A549 treated with AZD9567 at 1 μM for 4 hours (cell line): ENCODE measurements around the gene GUCY1A1. TPM values are rescaled to one million over a fixed set of nuclear protein-coding genes. Genes with fewer than 3 reads are reported as not detected.

Source experiments
- total RNA-seq: library from RNA; stranded (reverse); fragments of 200-300 nt; extraction: Qiagen RNA extraction; gene quantifications from 5 replicates; pipeline ENCODE4 v1.2.3, GENCODE V29; 2022; ENCODE audit not compliant: insufficient read depth

GUCY1A1 gene
- total RNA-seq, result not detected in 5 replicates

GRCh38 chr4:155666344-155667221, at the start of gene GUCY1A1:
Gene GUCY1A1, plus strand, starts transcription at chr4:155666848. Its CDS starts 30,020 bp downstream, at chr4:155696868.

GRCh38 chr4:155758481-155759371, 92.1 kb downstream of the GUCY1A1 start, which contains the start of gene GUCY1B1:
Gene GUCY1B1, plus strand, starts transcription at chr4:155759021. Its CDS starts 120 bp downstream, at chr4:155759141.

Other genes with a start within 250 kb of the GUCY1A1 start
- 0.20 to 0.31 TPM (median 0.27 TPM) in 4 of 5 replicates, not detected in the other for gene GUCY1B1, start 92.2 kb downstream of the GUCY1A1 start, total RNA-seq
- not detected in 5 replicates for gene ASIC5, start 199.4 kb downstream of the GUCY1A1 start, total RNA-seq
- gene TDO2, start 236.8 kb downstream of the GUCY1A1 start, total RNA-seq, result 0.42 to 1.2 TPM (median 0.87 TPM) in 4 of 5 replicates, not detected in the other